ENCODE data around the gene OLFM1. TPM values are rescaled to one million over a fixed set of nuclear protein-coding genes. Genes with fewer than 3 reads are reported as not detected.

The OLFM1 gene
- total and polyA plus RNA-seq, 9 of the 15 experiments (the other 6 are each of a cell fraction or from before 2014, with no cell fraction given): not detected

GRCh38 chr9:135085830-135086546 is 1.5 kb upstream of the OLFM1 start:
- FAIRE-seq (peak; percentile 76), DNase-seq (ENCODE audit: extremely low read depth in 1 of 4, low spot score in 3 of 4) (peak; percentile 63 to 79 (median 74)), ATAC-seq (peak; percentile 86)
- in situ Hi-C loops (cut with MboI): loop anchor here (5.0 kb wide), 2 partner anchors 256 to 326 kb away; no protein-coding TSS in a partner anchor
- WGBS (ENCODE audit: insufficient coverage, low coverage, missing lambda C conversion rate): 11% methylated on average over 23 of the region's 30 CpGs
- H3K4me2 ChIP-seq (ENCODE audit: insufficient read depth, low read length): no peak overlapping the region
- BruUV-seq (replicated peaks): no TSS peak
- H4K20me1 ChIP-seq (replicated peaks; ENCODE audit: control insufficient read depth, insufficient read depth, low read length): peaks cover 4% of the 10 kb centered on the region; the same call in 1 of the 2 replicates
- no peak overlapping the region for H3K4me3 ChIP-seq
- H3K9me1 ChIP-seq (ENCODE audit: control insufficient read depth, insufficient read depth, low read length): no peaks in the 10 kb centered on the region
- peaks cover 0 to 13% of the 10 kb centered on the region in 2 experiments; a peak in 2 of 5 replicates for H3K4me1 ChIP-seq (replicated peaks in 1 of 2; ENCODE audit: control insufficient read depth in 2 of 2, insufficient read depth in 2 of 2, low read length in 2 of 2)
- no peak overlapping the region for H2AFZ ChIP-seq (ENCODE audit: low read depth, low read length)
- POLR2A ChIA-PET: interaction anchor here (0.5 kb wide), 1 partner anchor 45 kb away, joined by 3 read pairs; no protein-coding TSS in a partner anchor
- no peaks in the 10 kb centered on the region for H3K9me3 ChIP-seq (replicated peaks; ENCODE audit: control insufficient read depth, insufficient read depth, low read depth, low read length)
- H3K36me3 ChIP-seq (ENCODE audit: control insufficient read depth, insufficient read depth, low read length): no peaks in the 10 kb centered on the region
- CTCF ChIA-PET (ENCODE audit: low intra/inter-chr PET ratio): interaction anchor here (0.6 to 2.8 kb wide), 3 partner anchors 103 to 326 kb away, joined by 3 to 33 read pairs (median 12); no protein-coding TSS in a partner anchor
- H3K9ac ChIP-seq (ENCODE audit: insufficient read depth in 1 of 2, low read depth in 2 of 2, low read length in 2 of 2): no peak overlapping the region
- intact Hi-C loops (cut with micrococcal nuclease): loop anchor here (2.0 kb wide), 2 partner anchors 259 to 327 kb away; no protein-coding TSS in a partner anchor
- peaks cover 9 to 36% of the 10 kb centered on the region in 2 experiments; a peak in 3 of 5 replicates for H3K27me3 ChIP-seq (ENCODE audit: control insufficient read depth in 2 of 2, insufficient read depth in 2 of 2, low read length in 2 of 2)
- no peaks in the 10 kb centered on the region for H3K79me2 ChIP-seq (ENCODE audit: control insufficient read depth, insufficient read depth, low read length)
- H3K27ac ChIP-seq (ENCODE audit: extremely low read depth, low read depth, low read length): no peak overlapping the region
- TF ChIP-seq RBM34 (IDR thresholded peaks at IDR 0.05; ENCODE audit: borderline replicate concordance, insufficient read depth, low read length) (no peak), CREM (IDR thresholded peaks at IDR 0.05; ENCODE audit: low read depth) (no peak), NFIC (IDR thresholded peaks at IDR 0.05) (peak; percentile 40), ZFP1 (CRISPR knock-in tag; IDR thresholded peaks at IDR 0.05) (no peak), REST (IDR thresholded peaks at IDR 0.05; ENCODE audit: borderline replicate concordance) (peak; percentile 76), REST (CRISPR knock-in tag; IDR thresholded peaks at IDR 0.05; ENCODE audit: low read depth) (no peak), ZNF592 (IDR thresholded peaks at IDR 0.05) (no peak)

Data from K562 (cell line).